ENCODE measurements around the gene BRINP3. TPM values are rescaled to one million over a fixed set of nuclear protein-coding genes. Genes with fewer than 3 reads are reported as not detected.

Gene BRINP3
- total and polyA plus RNA-seq, 4 donors, result 0.06 to 19.8 (median 0.64) TPM

- Histone ChIP-seq H3K9me3 (ENCODE audit: control insufficient read depth in 4 of 4, insufficient read depth in 3 of 4, low read length in 3 of 4) (no peaks in the 10 kb centered on the region), H3K9ac (ENCODE audit: insufficient read depth in 1 of 2, low read length in 2 of 2) (no peak overlapping the region), H3K4me1 (ENCODE audit: control insufficient read depth in 5 of 5, insufficient read depth in 5 of 5, low read length in 5 of 5) (no peaks in the 10 kb centered on the region), H3K4me3 (no peak overlapping the region), H3K27me3 (ENCODE audit: control insufficient read depth in 3 of 3, insufficient read depth in 3 of 3, low read length in 2 of 3) (no peaks in the 10 kb centered on the region), H3K27ac (ENCODE audit: low read depth in 1 of 2, low read length in 1 of 2) (no peak overlapping the region), H3K36me3 (ENCODE audit: control insufficient read depth in 4 of 4, insufficient read depth in 4 of 4, low read length in 4 of 4) (no peaks in the 10 kb centered on the region)
- ATAC-seq (ENCODE audit: insufficient read depth, low FRiP score) (no peak), DNase-seq (no peak)
- 84% methylated on average over 2 of the region's 2 CpGs for WGBS, 2 donors
- no peak for TF ChIP-seq CTCF (IDR thresholded peaks at IDR 0.05; ENCODE audit: control extremely low read depth, extremely low read depth)
Observed at GRCh38 chr1:190289897-190290296, 187.8 kb downstream of the BRINP3 start.

GRCh38 chr1:190286111-190286510 lies 191.6 kb downstream of the BRINP3 start:
- no peak for TF ChIP-seq CTCF (IDR thresholded peaks at IDR 0.05; ENCODE audit: control extremely low read depth, extremely low read depth)
- 69 to 76% methylated on average over 1 of the region's 1 CpG for WGBS, 2 donors
- ATAC-seq (ENCODE audit: insufficient read depth, low FRiP score) (no peak), DNase-seq (no peak)
- no peak overlapping the region for H3K9ac ChIP-seq (ENCODE audit: insufficient read depth in 1 of 2, low read length in 2 of 2)
- no peaks in the 10 kb centered on the region for H3K27me3 ChIP-seq (ENCODE audit: control insufficient read depth in 3 of 3, insufficient read depth in 3 of 3, low read length in 2 of 3)
- no peak overlapping the region for H3K4me3 ChIP-seq
- H3K27ac ChIP-seq (ENCODE audit: low read depth in 1 of 2, low read length in 1 of 2), result no peak overlapping the region
- H3K9me3 ChIP-seq (ENCODE audit: control insufficient read depth in 4 of 4, insufficient read depth in 3 of 4, low read length in 3 of 4), result no peaks in the 10 kb centered on the region
- no peaks in the 10 kb centered on the region for H3K36me3 ChIP-seq (ENCODE audit: control insufficient read depth in 4 of 4, insufficient read depth in 4 of 4, low read length in 4 of 4)
- no peaks in the 10 kb centered on the region for H3K4me1 ChIP-seq (ENCODE audit: control insufficient read depth in 5 of 5, insufficient read depth in 5 of 5, low read length in 5 of 5)

- ATAC-seq (ENCODE audit: insufficient read depth, low FRiP score) (no peak), DNase-seq (no peak)
- no peak overlapping the region for H3K9ac ChIP-seq (ENCODE audit: insufficient read depth in 1 of 2, low read length in 2 of 2)
- H3K4me1 ChIP-seq (ENCODE audit: control insufficient read depth in 5 of 5, insufficient read depth in 5 of 5, low read length in 5 of 5), result peaks cover 0 to 3% (median 0%) of the 10 kb centered on the region in 5 donors
- H3K9me3 ChIP-seq (ENCODE audit: control insufficient read depth in 4 of 4, insufficient read depth in 3 of 4, low read length in 3 of 4), result no peaks in the 10 kb centered on the region
- no peaks in the 10 kb centered on the region for H3K36me3 ChIP-seq (ENCODE audit: control insufficient read depth in 4 of 4, insufficient read depth in 4 of 4, low read length in 4 of 4)
- WGBS, 2 donors, result 86 to 90% methylated on average over 3 of the region's 3 CpGs
- no peak overlapping the region for H3K27ac ChIP-seq (ENCODE audit: low read depth in 1 of 2, low read length in 1 of 2)
- no peak overlapping the region for H3K4me3 ChIP-seq
- no peak for TF ChIP-seq CTCF (IDR thresholded peaks at IDR 0.05; ENCODE audit: control extremely low read depth, extremely low read depth)
- H3K27me3 ChIP-seq (ENCODE audit: control insufficient read depth in 3 of 3, insufficient read depth in 3 of 3, low read length in 2 of 3), result no peaks in the 10 kb centered on the region
Observed at GRCh38 chr1:190277107-190277506, 200.6 kb downstream of the BRINP3 start.

- ATAC-seq (ENCODE audit: insufficient read depth, low FRiP score), result no peak
- peaks cover 0 to 3% (median 0%) of the 10 kb centered on the region in 5 donors for H3K4me1 ChIP-seq (ENCODE audit: control insufficient read depth in 5 of 5, insufficient read depth in 5 of 5, low read length in 5 of 5)
- H3K27ac ChIP-seq (ENCODE audit: low read depth in 1 of 2, low read length in 1 of 2), result no peak overlapping the region
- H3K9ac ChIP-seq (ENCODE audit: insufficient read depth in 1 of 2, low read length in 2 of 2), result no peak overlapping the region
- TF ChIP-seq CTCF (IDR thresholded peaks at IDR 0.05; ENCODE audit: control extremely low read depth, extremely low read depth), result no peak
- DNase-seq, result peak in 1 of 3 donors; percentile 30
- H3K27me3 ChIP-seq (ENCODE audit: control insufficient read depth in 3 of 3, insufficient read depth in 3 of 3, low read length in 2 of 3), result no peaks in the 10 kb centered on the region
- WGBS, 2 donors, result 89 to 95% methylated on average over 1 of the region's 1 CpG
- H3K9me3 ChIP-seq (ENCODE audit: control insufficient read depth in 4 of 4, insufficient read depth in 3 of 4, low read length in 3 of 4), result no peaks in the 10 kb centered on the region
- H3K36me3 ChIP-seq (ENCODE audit: control insufficient read depth in 4 of 4, insufficient read depth in 4 of 4, low read length in 4 of 4), result no peaks in the 10 kb centered on the region
- no peak overlapping the region for H3K4me3 ChIP-seq
Observed at GRCh38 chr1:190274721-190275120, 202.9 kb downstream of the BRINP3 start.

Measured in lung (tissue), 12 donors.